ENCODE data around the gene ALG12.

DNA sequence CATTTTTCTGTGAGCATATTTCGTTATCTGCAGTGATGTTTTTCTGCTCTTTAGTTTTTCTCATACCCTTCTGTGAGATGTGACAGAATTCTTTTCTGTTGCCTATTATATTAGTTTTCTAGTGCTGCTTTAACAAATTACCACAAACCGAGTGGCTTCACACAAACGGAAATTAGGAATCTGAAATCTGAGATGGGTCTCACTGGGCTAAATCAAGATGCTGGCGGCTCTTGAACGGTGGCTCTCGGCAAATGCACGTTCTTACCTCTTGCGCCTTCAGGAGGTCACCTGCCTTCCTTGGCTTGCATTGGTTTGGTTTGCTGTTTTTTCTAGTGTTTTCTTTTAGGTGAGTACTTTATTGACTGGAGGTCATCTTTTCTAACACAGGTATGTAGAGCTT, 51.6 kb downstream of the ALG12 start:
- no peak for TF ChIP-seq EP300 (IDR thresholded peaks at IDR 0.05)
- TF ChIP-seq, protein P1, sequence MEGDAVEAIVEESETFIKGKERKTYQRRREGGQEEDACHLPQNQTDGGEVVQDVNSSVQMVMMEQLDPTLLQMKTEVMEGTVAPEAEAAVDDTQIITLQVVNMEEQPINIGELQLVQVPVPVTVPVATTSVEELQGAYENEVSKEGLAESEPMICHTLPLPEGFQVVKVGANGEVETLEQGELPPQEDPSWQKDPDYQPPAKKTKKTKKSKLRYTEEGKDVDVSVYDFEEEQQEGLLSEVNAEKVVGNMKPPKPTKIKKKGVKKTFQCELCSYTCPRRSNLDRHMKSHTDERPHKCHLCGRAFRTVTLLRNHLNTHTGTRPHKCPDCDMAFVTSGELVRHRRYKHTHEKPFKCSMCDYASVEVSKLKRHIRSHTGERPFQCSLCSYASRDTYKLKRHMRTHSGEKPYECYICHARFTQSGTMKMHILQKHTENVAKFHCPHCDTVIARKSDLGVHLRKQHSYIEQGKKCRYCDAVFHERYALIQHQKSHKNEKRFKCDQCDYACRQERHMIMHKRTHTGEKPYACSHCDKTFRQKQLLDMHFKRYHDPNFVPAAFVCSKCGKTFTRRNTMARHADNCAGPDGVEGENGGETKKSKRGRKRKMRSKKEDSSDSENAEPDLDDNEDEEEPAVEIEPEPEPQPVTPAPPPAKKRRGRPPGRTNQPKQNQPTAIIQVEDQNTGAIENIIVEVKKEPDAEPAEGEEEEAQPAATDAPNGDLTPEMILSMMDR (IDR thresholded peaks at IDR 0.05), result no peak
- TF ChIP-seq POLR2A (IDR thresholded peaks at IDR 0.05), result no peak
- no peak for TF ChIP-seq POLR2AphosphoS5 (IDR thresholded peaks at IDR 0.05)

Data from stomach (tissue), 4 donors.